NAMALWA (cell line): ENCODE results near the gene PITX3.
"Not testable (repeated sequence)": the region's sequence is repeated elsewhere in the genome, so short reads cannot be mapped to it uniquely, and the experiment has no call there.

Source experiments
- DNase-seq: peaks from one replicate; pipeline ENCODE4 v3.0.0-alpha.2; 2015; ENCODE audit warnings: low spot score

Gene PITX3

DNA sequence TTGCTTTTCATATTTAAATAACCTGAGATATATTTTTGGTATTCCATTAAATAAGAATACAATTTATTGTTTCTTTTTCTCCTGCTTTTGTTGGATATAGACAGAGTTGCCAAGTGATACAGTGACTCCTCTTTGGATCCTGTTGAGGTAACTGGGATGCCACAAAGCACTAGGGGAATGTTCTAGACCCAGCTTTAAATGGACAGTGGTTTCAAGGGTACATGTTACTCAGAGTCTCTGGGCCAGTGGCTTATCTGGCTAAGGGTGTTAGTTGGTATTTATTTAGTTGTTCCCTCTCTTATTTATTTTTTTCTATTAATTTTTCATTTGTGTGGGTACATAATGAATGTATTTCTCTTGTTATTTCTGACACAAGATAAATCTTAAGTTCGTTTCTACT, 13.1 kb upstream of the PITX3 start:
- no peak for DNase-seq

GRCh38 chr10:102252508-102252907, 11.2 kb upstream of the PITX3 start:
- not testable (repeated sequence) for DNase-seq

DNA sequence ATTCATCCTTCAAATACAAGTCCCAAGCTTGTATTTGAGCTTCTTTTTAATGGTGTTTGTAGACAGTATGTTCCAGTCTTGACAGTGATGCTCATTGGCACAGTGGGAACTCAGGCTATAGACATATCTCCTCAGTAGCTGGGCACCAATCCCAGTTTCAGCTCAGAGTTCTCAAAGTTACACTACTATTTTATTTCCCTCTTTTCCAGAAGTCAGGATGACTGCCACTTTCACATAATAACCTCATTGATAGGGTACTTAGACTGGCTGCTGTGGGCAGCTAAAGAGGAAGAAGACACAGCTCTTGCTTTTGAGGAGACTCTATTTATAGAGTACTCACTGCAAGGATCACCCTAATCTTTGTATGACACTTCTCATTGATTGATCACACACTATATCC, 6.4 kb upstream of the PITX3 start:
- no peak for DNase-seq

DNA sequence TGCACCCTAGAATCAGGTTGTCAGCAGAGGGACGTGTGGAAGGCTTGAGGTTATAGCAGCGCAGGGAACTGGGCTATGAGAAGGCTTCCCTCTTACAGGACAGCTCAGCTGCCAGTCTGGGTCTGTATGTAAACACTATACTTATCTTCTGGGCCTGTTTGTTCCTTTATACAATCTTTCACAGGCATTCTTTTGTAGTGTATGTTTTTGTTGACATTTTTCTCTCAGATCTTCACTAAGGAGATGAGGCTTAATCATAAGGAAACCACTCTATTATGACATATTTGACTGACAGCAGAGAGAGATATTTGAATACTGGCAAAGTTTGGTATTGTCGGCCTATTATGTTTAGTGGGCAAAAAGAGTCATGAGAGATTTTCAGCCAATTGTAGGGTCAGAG, 4.9 kb upstream of the PITX3 start:
- peak; percentile 60 for DNase-seq

DNA sequence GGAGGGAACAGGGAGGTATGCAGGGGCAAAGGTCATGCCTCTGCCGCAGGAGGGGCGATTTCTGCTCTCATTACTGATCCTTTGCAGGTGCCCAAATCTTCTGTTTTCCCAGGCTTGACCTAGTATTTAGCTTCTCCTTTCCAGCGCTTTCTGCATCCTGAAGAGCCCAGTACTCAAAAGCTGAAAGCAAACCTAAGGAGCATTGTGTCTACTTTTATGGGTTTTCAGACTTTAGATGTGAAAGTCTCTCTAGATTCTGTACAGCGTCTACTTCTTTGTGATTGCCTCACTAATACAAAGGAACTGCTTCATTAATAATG, 4.6 kb upstream of the PITX3 start:
- DNase-seq: no peak

DNA sequence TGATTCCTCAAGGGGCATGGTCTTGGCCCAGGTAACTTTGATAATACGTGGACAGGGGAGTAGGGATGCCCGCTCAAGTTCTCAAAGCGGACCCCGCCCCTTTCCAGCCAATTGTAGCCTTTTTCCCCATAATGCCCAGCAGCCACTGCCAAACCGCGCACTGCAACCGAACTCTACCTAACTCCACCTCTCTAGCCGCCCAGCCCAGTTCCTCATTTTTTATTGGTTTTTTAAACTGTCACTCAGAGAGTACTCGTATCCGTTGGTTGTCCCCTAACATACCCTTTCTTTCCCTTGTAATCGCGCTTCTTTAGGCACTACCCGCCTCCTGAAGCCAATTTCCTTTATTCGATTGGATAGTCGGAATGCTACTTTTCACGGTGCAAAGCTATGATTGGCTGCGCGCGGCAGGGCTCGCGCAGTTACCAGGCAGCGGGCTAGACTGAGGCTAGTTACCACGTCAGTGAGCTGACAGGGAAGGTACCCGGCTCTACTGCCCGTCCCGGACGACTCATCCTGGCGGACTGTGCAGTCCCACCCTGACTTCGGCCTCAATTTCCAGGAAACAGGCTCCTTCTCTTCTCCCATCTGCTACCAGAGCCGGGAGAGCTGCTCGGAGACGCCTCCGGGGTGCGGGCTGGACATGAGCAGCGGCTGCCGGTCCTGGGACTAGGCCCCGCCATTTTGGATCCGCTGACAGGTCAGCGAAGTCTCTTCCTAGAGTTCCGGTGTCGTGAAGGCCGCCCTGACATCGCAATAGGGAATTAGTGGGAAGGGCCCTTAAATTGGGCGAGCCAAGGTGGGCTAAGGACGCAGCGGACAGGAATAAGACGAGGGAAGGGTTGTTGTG, 4.0 kb upstream of the PITX3 start, which contains the start of gene GBF1:
Gene GBF1, plus strand, starts transcription at position 451 of the 850 bp plus-strand sequence. CDS start 13,407 bp downstream, outside the sequence.
- DNase-seq: peak; percentile 100

DNA sequence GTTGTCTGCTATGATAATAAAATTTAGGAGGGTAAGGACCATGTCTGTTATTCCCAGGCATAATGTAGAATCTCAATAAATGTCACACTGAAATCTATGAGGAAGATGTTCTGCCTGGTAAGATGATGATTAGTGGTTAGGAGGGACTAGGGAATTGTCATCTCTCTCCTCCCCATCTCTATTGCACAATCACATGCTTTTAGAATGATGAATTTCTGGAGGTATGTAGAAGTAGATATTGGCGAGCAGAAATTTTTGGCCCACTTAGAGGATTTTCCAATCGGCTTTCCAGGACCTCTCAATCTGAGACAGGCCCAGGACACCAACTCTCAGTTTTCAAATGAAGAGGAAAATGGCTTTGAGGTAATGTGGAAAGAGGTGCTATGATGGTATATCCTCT, 2.0 kb upstream of the PITX3 start:
- no peak for DNase-seq

GRCh38 chr10:102242118-102242485, 790 bp upstream of the PITX3 start:
- DNase-seq: no peak

- no peak for DNase-seq
Measured at GRCh38 chr10:102241032-102241443, 274 bp downstream of the PITX3 start.

- DNase-seq: no peak
Measured at GRCh38 chr10:102240467-102241031, 763 bp downstream of the PITX3 start.

DNA sequence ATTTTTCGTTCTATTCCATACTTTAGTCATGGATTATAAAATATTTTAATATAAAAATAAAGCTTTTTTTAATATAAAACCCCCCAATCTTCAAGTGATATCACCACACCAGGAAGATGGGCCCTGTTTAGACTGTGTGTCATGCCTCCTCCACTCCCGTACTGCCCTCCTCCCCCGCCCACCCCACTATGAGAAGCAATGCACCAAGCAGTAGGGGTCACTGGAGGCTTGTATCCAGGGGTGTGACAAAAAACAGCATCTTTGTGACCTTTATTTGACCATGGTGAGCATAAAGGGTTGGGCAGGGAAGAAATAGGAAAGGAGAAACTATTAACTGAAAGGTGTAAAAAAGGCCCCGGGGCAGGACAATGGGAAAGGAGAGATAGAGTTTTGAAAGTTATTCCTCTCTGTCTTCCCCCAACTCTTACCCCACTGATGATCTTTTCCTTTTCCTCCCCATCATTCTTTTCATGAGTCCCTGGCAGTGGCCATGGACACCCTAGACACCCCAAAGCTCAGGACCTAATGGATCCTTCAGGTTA, 3.5 kb downstream of the PITX3 start:
- DNase-seq: no peak

DNA sequence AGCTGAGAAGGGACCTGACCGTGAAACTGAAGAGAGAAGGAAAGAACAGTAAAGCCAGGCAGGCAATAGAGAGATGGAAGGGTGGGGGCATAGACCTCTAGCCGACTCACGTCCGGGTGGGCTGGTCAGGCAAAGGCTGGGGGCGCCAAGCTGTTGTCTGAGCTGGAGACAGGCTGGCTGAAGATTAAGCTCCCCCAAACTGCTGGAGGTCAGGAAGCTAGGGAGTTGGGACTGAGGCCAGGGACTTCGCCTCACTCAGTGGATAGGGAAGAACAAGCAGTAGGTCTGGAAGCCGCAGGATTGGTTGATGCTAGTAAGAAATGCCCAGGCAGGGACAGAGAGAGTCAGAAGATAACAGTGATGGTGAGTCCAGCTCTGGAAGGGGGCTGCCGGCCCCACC, 5.3 kb downstream of the PITX3 start:
- no peak for DNase-seq

- no peak for DNase-seq
Measured at GRCh38 chr10:102235598-102235920, 5.8 kb downstream of the PITX3 start.

DNA sequence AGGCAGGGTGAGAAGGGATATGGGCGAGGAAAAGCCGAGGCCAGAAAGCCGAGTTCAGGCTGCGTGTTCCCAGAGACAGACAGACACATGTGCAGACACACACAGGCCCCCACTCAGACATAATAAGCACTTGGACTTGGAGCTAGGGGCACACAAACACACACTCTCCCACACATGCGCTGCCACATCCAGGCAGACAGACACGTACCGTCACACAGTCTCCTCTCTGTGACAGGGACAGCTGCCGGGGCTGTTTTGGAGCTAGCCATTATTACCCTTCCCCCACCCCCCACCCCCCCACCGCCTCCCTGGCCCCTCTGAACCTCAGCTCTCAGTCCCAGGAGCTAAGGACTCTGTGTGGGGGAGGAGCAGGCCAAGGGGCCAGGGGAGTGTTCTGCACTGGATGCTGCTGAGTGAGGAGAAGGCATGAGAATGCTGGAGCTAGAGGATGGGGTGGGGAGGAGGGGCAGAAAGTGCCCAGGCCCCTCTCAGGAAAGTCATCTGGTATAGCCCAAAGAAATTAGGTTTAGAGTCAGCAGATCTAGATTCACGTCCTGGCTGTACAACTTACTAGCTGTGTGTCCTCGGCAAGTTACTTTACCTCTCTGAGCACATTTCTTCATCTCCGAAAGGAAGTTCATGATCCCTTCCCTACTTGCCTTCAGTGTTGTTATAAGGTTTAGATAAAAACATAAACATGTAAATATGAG, 6.3 kb downstream of the PITX3 start:
- no peak for DNase-seq

DNA sequence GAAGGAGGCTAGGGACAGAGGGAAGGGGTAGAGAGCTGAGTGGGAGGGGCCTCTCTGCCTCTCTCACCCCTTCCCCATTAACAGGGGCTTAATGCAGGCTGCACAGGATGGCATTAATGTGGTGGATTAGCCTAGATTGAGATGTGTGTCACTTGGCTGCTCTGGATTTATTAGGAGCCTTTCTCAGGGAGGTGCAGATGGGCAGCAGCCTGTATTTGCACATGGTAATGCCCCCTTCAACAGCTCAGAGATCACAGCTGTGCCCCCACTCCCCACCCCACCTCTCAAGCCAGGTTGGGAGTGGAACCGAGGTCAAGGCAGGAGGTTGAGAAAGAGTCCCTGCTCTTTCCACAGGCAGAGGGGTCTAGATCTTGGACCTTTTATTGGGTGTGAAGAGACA, 7.3 kb downstream of the PITX3 start:
- DNase-seq: no peak

DNA sequence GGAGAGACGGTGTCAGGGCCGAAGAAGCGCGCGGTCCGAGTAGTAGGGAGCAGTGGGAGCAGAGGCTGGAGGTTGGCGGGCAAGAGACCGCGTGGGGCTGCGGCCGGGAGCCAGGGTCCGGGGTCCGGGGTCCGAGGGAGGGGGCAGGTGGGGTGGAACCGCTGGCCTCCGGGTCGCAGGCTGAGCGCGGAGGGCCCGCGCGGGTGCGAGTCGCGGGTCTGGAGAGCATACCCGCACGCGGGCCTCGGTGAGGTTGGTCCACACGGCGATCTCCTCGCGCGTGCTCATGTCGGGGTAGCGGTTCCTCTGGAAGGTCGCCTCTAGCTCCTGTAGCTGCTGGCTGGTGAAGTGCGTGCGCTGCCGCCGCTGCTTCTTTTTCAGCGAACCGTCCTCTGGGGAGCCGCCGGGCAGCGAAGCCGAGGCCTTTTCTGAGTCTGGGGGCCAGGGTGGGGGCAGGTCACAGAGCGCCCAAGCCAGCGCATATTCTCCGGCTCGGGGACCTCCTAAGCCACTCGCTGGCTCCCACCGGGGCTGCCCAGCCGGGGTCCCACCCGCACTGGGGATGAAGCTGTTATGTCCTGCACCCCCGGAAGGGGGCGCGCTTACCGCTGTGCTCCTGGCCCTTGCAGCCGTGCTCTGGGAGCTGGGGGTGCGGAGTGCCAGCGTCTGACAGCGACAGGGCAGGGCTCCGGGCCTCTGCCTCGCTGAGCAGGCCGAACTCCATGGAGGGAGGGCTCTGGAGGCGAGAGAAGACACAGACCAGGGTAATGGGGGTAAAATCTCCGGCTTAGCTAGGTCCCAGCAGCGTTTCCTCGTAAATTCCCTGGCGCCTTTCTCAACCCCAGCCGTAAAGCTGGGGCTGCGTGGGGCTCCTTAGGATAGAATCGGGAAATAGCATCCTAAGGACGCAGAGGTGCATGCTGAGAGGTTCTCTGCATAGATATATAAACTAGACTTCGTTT, 9.7 kb downstream of the PITX3 start:
- peak; percentile 45 for DNase-seq

DNA sequence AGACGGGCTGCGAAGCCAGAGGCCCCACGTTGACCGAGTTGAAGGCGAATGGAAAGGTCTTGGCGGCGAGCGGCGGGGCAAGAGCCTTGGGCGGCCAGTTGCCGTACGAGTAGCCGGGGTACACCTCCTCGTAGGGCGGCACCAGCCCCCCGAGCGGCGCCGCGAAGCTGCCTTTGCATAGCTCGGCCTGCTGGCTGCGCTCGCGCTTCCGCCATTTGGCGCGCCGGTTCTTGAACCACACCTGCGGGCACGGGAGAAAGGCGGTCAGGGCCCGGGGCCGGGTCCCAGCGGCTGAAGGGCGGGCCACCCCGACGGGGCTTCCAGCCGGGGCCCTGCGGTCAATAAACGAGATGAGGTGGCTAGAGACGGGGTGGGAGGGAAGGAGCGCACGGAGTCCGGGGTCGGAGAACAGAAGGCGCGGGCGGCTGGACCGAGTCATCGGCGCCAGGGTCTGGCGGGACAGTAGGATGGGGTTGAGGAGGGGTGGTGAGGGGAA, 10.4 kb downstream of the PITX3 start:
- no peak for DNase-seq

DNA sequence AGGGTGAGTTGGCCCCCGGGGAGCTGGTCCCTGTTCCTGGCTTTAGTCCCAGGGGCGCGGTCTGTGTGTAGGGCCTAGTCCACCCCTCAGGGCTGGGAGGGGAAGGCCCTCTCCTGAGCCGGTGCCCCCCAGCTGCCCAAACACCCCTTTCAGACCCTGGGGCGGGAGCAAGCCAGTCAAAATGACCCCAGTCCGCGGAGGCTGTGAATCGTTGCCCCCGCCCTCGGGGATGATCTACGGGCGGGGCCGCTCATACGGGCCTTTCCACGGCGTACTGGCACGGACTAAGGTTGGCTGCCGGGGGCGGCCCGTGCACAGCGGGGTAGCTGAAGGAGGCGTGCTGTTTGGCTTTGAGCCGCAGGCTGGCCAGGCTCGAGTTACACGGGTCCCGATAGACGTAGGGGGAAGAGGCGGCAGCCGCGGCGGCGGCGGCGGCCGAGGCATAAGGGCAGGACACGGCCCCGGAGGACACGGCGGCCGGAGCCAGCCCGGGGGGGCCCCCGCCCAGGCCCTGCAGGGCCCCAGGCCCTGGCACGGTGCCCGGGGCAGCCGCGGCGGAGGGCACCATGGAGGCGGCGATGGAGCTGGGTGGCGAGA, 10.9 kb downstream of the PITX3 start:
- no peak for DNase-seq

GRCh38 chr10:102229810-102230263, 11.5 kb downstream of the PITX3 start:
- peak; percentile 87 for DNase-seq

- DNase-seq: no peak
Measured at GRCh38 chr10:102227050-102227449, 14.3 kb downstream of the PITX3 start.

- no peak for DNase-seq
Measured at GRCh38 chr10:102226542-102226870, 14.8 kb downstream of the PITX3 start.
